Measurements from ENCODE around the gene KCNAB1. TPM values are rescaled to one million over a fixed set of nuclear protein-coding genes. Genes with fewer than 3 reads are reported as not detected.

The KCNAB1 gene
- total RNA-seq, 1 donor from 2014 or later = 2.4 TPM

DNA sequence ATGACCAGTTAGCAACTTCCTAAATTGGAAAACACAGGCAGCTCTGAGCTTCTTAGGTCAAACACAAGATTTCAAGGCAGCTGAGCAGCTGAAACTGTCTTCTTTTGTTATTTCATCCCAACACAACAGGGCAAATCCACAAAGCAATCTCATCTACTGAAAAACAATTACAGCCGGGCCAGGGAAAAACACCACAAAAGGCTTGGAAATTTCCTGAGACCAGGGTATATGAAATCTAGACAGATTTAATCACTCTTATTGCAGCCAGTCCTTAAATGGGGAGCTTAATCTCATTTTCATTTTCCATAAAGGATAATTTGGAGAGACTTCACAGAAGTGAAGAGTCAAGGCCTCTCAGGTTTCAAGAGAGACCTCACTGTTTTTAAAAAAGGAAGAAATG lies 252.7 kb downstream of the KCNAB1 start:
- Histone ChIP-seq H3K36me3 (no peaks in the 10 kb centered on the region), H3K27ac (replicated peaks) (no peak overlapping the region), H3K4me3 (no peak overlapping the region), H3K9me3 (replicated peaks) (no peaks in the 10 kb centered on the region), H3K27me3 (ENCODE audit: low read depth) (peaks cover 21% of the 10 kb centered on the region), H3K4me1 (peaks cover 8% of the 10 kb centered on the region)
- no peak for DNase-seq
- TF ChIP-seq, protein P1, sequence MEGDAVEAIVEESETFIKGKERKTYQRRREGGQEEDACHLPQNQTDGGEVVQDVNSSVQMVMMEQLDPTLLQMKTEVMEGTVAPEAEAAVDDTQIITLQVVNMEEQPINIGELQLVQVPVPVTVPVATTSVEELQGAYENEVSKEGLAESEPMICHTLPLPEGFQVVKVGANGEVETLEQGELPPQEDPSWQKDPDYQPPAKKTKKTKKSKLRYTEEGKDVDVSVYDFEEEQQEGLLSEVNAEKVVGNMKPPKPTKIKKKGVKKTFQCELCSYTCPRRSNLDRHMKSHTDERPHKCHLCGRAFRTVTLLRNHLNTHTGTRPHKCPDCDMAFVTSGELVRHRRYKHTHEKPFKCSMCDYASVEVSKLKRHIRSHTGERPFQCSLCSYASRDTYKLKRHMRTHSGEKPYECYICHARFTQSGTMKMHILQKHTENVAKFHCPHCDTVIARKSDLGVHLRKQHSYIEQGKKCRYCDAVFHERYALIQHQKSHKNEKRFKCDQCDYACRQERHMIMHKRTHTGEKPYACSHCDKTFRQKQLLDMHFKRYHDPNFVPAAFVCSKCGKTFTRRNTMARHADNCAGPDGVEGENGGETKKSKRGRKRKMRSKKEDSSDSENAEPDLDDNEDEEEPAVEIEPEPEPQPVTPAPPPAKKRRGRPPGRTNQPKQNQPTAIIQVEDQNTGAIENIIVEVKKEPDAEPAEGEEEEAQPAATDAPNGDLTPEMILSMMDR (IDR thresholded peaks at IDR 0.05; ENCODE audit: borderline replicate concordance) = no peak
- intact Hi-C loops (cut with micrococcal nuclease) = no loop called here

DNA sequence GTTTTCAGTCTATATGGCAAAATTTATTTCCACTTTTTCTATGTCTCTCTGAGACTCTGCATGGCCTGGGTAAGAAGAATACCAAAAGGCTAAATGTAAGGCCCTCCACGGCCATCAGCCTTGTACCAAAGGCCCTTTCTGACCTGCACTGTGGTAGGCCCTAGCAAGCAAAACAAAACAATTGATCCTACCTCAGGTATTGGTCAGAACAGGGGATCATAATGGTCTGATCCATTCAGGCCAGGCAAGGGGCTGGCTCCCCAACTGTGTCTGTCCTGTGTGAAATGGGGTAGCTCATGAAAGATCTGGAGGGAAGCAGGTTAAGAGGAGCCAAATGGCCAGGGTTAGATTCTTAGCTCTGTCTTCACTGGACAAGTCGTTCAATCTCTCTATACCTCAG lies 253.3 kb downstream of the KCNAB1 start:
- Histone ChIP-seq H3K36me3 (no peaks in the 10 kb centered on the region), H3K27me3 (ENCODE audit: low read depth) (peaks cover 27% of the 10 kb centered on the region), H3K4me3 (no peak overlapping the region), H3K4me1 (peaks cover 8% of the 10 kb centered on the region), H3K9me3 (replicated peaks) (no peaks in the 10 kb centered on the region), H3K27ac (replicated peaks) (no peak overlapping the region)
- intact Hi-C loops (cut with micrococcal nuclease) = no loop called here
- DNase-seq = no peak
- TF ChIP-seq, protein P1 (IDR thresholded peaks at IDR 0.05; ENCODE audit: borderline replicate concordance) = no peak

DNA sequence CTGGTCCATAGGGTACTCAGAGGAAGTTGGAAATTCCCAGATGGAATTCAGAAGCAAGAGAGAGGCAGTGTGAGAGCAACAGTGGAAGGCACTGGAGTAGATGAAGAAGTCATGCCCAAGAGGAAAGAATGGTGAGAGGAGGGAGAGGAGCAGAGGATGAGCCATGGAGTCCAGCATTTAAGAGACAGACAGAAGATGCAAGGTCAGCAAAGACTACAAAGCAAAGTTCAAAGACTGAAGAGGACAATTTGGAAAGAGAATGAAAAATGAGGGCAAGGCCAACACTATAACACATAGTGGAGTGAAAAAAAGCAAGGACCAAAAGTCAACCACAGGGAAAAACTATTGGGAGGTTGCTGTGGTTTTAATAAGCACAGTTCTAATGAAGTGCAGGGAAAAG lies 255.8 kb downstream of the KCNAB1 start:
- TF ChIP-seq, protein P1 (IDR thresholded peaks at IDR 0.05; ENCODE audit: borderline replicate concordance) = no peak
- peaks cover 38% of the 10 kb centered on the region for H3K27me3 ChIP-seq (ENCODE audit: low read depth)
- no peak overlapping the region for H3K4me3 ChIP-seq
- peaks cover 8% of the 10 kb centered on the region for H3K4me1 ChIP-seq
- H3K9me3 ChIP-seq (replicated peaks) = no peaks in the 10 kb centered on the region
- no peaks in the 10 kb centered on the region for H3K36me3 ChIP-seq
- DNase-seq = no peak
- no peak overlapping the region for H3K27ac ChIP-seq (replicated peaks)
- intact Hi-C loops (cut with micrococcal nuclease) = no loop called here

DNA sequence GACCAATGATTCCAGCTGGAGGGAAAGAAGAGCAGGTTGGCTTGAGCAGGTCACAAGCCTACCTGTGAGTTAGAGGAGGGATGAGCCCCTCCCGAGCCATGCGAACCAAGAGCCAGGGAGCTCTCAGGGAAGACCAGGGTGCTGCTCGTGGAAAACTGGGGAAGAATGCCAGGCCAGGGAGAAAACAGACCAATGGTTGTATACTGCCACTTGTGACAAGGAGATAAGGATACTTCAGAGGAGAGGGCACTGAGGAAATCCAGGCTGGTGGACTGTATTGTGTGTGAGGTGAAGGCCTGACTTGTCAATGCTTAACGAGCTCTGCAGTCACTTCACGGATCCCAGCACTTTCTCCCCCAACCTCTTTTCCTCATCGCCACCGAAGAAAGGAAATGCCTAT lies 256.9 kb downstream of the KCNAB1 start:
- Histone ChIP-seq H3K27ac (replicated peaks) (no peak overlapping the region), H3K4me1 (peaks cover 8% of the 10 kb centered on the region), H3K4me3 (no peak overlapping the region), H3K36me3 (no peaks in the 10 kb centered on the region), H3K27me3 (ENCODE audit: low read depth) (peaks cover 38% of the 10 kb centered on the region), H3K9me3 (replicated peaks) (no peaks in the 10 kb centered on the region)
- intact Hi-C loops (cut with micrococcal nuclease) = no loop called here
- no peak for DNase-seq
- TF ChIP-seq, protein P1 (IDR thresholded peaks at IDR 0.05; ENCODE audit: borderline replicate concordance) = no peak

DNA sequence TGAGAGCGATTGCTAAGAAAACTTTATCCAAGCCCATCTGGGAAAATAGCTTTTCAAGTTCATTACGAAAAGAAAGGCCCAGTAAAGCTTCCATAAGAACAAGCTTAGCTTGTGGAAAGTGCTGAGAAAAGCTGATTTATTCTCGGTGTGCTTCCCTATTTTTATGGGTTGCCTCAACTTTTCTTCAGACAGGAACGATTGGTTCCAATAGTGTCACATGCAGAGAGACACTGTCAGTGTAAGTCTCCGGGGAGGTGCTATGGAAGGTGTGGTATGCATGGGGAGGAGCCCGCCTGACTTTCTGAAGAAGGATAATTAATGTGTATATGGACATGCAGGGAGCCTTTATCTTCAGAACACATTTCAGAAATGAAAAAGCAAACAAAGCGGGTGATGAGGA lies 257.3 kb downstream of the KCNAB1 start:
- H3K9me3 ChIP-seq (replicated peaks) = no peaks in the 10 kb centered on the region
- intact Hi-C loops (cut with micrococcal nuclease) = no loop called here
- TF ChIP-seq, protein P1 (IDR thresholded peaks at IDR 0.05; ENCODE audit: borderline replicate concordance) = no peak
- peaks cover 10% of the 10 kb centered on the region for H3K4me1 ChIP-seq
- no peaks in the 10 kb centered on the region for H3K36me3 ChIP-seq
- DNase-seq = no peak
- no peak overlapping the region for H3K27ac ChIP-seq (replicated peaks)
- no peak overlapping the region for H3K4me3 ChIP-seq
- peaks cover 38% of the 10 kb centered on the region for H3K27me3 ChIP-seq (ENCODE audit: low read depth)

DNA sequence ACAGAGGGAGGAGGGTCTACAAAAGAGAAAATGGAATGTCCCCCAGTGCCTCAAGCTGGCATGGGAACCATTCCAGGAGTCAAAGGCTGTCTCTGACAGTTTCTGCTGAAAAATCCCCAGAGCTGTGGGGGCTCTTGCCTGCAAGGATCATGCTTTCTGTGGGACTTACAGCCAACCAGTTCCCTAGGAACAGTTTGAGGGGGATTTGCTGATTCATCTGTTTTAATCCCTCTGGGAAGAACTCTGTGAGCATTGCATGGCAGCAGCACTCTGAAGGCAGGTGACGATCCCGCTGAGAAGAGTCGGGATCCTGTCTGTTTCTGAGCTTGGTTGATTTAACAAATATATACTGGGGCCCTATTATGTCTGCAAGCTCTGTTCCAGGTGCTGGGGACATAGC lies 258.5 kb downstream of the KCNAB1 start:
- intact Hi-C loops (cut with micrococcal nuclease) = no loop called here

More for the DNA sequence above, 258.5 kb downstream of the KCNAB1 start:
- Histone ChIP-seq H3K27ac (replicated peaks) (no peak overlapping the region), H3K27me3 (ENCODE audit: low read depth) (peaks cover 38% of the 10 kb centered on the region), H3K4me3 (no peak overlapping the region), H3K36me3 (no peaks in the 10 kb centered on the region), H3K4me1 (peaks cover 16% of the 10 kb centered on the region), H3K9me3 (replicated peaks) (no peaks in the 10 kb centered on the region)
- TF ChIP-seq, protein P1 (IDR thresholded peaks at IDR 0.05; ENCODE audit: borderline replicate concordance) = no peak
- DNase-seq = no peak
